CD4-positive, alpha-beta T cell (primary cell): ENCODE data around the gene ATP8A2. TPM values are rescaled to one million over a fixed set of nuclear protein-coding genes. Genes with fewer than 3 reads are reported as not detected.

ENCODE experiments used
- ATAC-seq: fragments of 200-7000 bp; cut with Tn5 transposase; one replicate; pipeline ENCODE4 v1.10.0; 2022; ENCODE audit warnings: mild to moderate bottlenecking; ENCODE audit not compliant: poor library complexity
- CTCF ChIA-PET: fragments of 350-600 bp; sonication (Branson Sonifier 250); formaldehyde crosslinking; loops from one replicate; lab custom pipeline; 2021; ENCODE audit warnings: antibody characterized with exemption, inconsistent platforms; lab: Charles Lee
- POLR2A ChIA-PET: fragments of 350-600 bp; sonication (Branson Sonifier 250); formaldehyde crosslinking; loops from one replicate; lab custom pipeline; 2021; ENCODE audit warnings: antibody characterized with exemption, inconsistent platforms; lab: Charles Lee
- DNase-seq, 14 experiments: peaks; one replicate each; pipeline ENCODE4 v3.0.0-alpha.2; 2013 to 2020; ENCODE audit warnings: mixed read lengths in 2 of 14
- H3K27ac ChIP-seq, 2 donors: one replicate each; pipeline versions ENCODE4 v1.5.1 to v1.7.0; 2013; ENCODE audit warnings: low read length in 2 of 2, low read depth in 1 of 2, mild to moderate bottlenecking in 1 of 2
- H3K27me3 ChIP-seq, 2 experiments: 1 replicate in 1 of 2; 2 replicates in 1 of 2; pipeline versions ENCODE4 v1.6.1 to v1.7.0; 2013; ENCODE audit warnings: low read length in 2 of 2, control low read depth in 1 of 2, mild to moderate bottlenecking in 1 of 2, moderate library complexity in 1 of 2; ENCODE audit not compliant: insufficient read depth in 2 of 2, control insufficient read depth in 1 of 2
- H3K36me3 ChIP-seq: one replicate; pipeline ENCODE4 v1.6.1; 2013; ENCODE audit warnings: low read length, control low read depth; ENCODE audit not compliant: insufficient read depth
- H3K4me1 ChIP-seq: one replicate; pipeline ENCODE4 v1.6.1; 2013; ENCODE audit warnings: low read length, control low read depth; ENCODE audit not compliant: insufficient read depth
- H3K4me3 ChIP-seq: one replicate; pipeline ENCODE4 v1.5.1; 2013; ENCODE audit warnings: mild to moderate bottlenecking, low read length, moderate library complexity
- H3K9me3 ChIP-seq, 2 experiments: 1 replicate in 1 of 2; 2 replicates in 1 of 2; pipeline versions ENCODE4 v1.6.1 to v1.7.0; 2013; ENCODE audit warnings: low read length in 2 of 2, mild to moderate bottlenecking in 2 of 2, control low read depth in 1 of 2, moderate library complexity in 1 of 2; ENCODE audit not compliant: control insufficient read depth in 1 of 2, insufficient read depth in 1 of 2
- H3K27ac Mint-ChIP-seq: one replicate; pipeline ENCODE4 v1.8.0; 2020; ENCODE audit warnings: mixed read lengths
- H3K27me3 Mint-ChIP-seq: one replicate; pipeline ENCODE4 v1.8.0; 2021; ENCODE audit warnings: mixed read lengths
- H3K36me3 Mint-ChIP-seq: one replicate; pipeline ENCODE4 v1.8.0; 2021; ENCODE audit warnings: low read depth, mixed read lengths
- H3K4me1 Mint-ChIP-seq: one replicate; pipeline ENCODE4 v1.8.0; 2021; ENCODE audit warnings: low read depth, mixed read lengths
- H3K4me3 Mint-ChIP-seq: one replicate; pipeline ENCODE4 v1.8.0; 2020; ENCODE audit warnings: mild to moderate bottlenecking, mixed read lengths
- H3K9me3 Mint-ChIP-seq: one replicate; pipeline ENCODE4 v1.8.0; 2020; ENCODE audit warnings: mixed read lengths
- intact Hi-C, 2 experiments: fragments of 100-400 bp; cut with DNase I in 1 of 2; cut with micrococcal nuclease in 1 of 2; formaldehyde crosslinking; loops; one replicate each; pipeline versions ENCODE4 v1.15.1 to v1.9.0; 2023 to 2025; cut with DNase I, micrococcal nuclease
- total RNA-seq, 174 experiments: library from RNA in 2 of 174; stranded (reverse) in 2 of 174; gene quantifications; one replicate each; pipeline ENCODE4 v1.2.3 and lab custom pipeline; 2021 to 2026
- TF ChIP-seq, protein P1 (sequence below): fragments of 200-600 bp; IDR thresholded peaks from one replicate; pipeline ENCODE4 v1.8.0; 2022; ENCODE audit warnings: antibody characterized with exemption, mild to moderate bottlenecking

Gene ATP8A2
- total RNA-seq, 2 experiments from 2014 or later: 0.22 to 0.36 TPM

DNA sequence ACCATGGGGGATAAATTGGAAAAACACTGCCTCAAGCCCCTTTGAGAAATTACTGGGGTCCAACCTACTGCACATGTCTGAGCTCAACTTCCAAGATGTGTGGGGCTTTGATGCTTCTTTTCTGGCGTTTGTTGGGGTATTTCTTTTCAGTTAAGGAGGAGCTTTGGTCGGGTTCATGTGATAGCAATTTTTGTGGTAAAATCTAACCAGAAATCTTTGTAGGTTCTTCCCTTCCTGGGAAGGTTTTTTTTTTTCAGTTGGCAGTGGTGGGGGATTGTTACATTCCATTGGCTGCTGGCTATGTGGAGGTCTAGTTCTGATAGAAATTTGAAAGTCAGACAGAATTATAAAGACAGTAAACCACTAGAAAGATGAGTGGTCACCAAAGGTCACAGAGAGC lies 327.8 kb downstream of the ATP8A2 start:
- Histone ChIP-seq H3K27me3 (no peaks in the 10 kb centered on the region), H3K4me1 (no peaks in the 10 kb centered on the region), H3K9me3 (no peaks in the 10 kb centered on the region), H3K4me3 (no peak overlapping the region), H3K27ac (no peak overlapping the region), H3K36me3 (no peaks in the 10 kb centered on the region)
- Mint-ChIP-seq H3K27ac (no peak overlapping the region), H3K27me3 (peaks cover 12% of the 10 kb centered on the region), H3K9me3 (no peaks in the 10 kb centered on the region), H3K4me1 (no peaks in the 10 kb centered on the region), H3K36me3 (no peaks in the 10 kb centered on the region), H3K4me3 (no peak overlapping the region)
- DNase-seq: no peak
- intact Hi-C loops: no loop called here
- CTCF ChIA-PET: no interaction called here
- TF ChIP-seq, protein P1, sequence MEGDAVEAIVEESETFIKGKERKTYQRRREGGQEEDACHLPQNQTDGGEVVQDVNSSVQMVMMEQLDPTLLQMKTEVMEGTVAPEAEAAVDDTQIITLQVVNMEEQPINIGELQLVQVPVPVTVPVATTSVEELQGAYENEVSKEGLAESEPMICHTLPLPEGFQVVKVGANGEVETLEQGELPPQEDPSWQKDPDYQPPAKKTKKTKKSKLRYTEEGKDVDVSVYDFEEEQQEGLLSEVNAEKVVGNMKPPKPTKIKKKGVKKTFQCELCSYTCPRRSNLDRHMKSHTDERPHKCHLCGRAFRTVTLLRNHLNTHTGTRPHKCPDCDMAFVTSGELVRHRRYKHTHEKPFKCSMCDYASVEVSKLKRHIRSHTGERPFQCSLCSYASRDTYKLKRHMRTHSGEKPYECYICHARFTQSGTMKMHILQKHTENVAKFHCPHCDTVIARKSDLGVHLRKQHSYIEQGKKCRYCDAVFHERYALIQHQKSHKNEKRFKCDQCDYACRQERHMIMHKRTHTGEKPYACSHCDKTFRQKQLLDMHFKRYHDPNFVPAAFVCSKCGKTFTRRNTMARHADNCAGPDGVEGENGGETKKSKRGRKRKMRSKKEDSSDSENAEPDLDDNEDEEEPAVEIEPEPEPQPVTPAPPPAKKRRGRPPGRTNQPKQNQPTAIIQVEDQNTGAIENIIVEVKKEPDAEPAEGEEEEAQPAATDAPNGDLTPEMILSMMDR: no peak
- ATAC-seq: no peak
- POLR2A ChIA-PET: no interaction called here

DNA sequence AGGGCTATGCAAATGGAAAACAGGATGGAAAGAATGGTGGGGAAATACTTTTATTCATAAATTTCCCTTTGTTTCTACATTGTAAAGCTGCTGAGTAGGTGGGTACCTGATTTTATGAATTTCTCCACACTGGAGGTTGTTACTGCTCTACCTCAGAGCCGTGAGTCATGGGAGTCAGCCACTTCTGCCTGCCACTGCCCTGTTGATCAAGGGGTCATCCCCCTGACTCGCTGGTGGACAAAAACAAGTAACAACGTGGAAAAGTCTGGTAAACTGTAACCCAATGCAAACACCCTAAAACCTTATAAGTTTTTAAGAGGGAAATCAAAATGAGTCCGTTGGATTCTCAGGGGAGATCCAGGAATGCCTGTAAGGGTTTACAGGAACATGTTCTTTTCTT lies 329.5 kb downstream of the ATP8A2 start:
- ChIA-PET POLR2A (no interaction called here), CTCF (no interaction called here)
- peaks cover 6% of the 10 kb centered on the region for H3K27me3 Mint-ChIP-seq
- H3K36me3 ChIP-seq: no peaks in the 10 kb centered on the region
- H3K9me3 Mint-ChIP-seq: no peaks in the 10 kb centered on the region
- no peaks in the 10 kb centered on the region for H3K4me1 ChIP-seq
- H3K36me3 Mint-ChIP-seq: no peaks in the 10 kb centered on the region
- no peak overlapping the region for H3K27ac Mint-ChIP-seq
- TF ChIP-seq, protein P1: no peak
- no peak overlapping the region for H3K4me3 ChIP-seq
- H3K27me3 ChIP-seq: no peaks in the 10 kb centered on the region
- ATAC-seq (no peak), DNase-seq (no peak)
- no peaks in the 10 kb centered on the region for H3K4me1 Mint-ChIP-seq
- H3K4me3 Mint-ChIP-seq: no peak overlapping the region
- H3K9me3 ChIP-seq: no peaks in the 10 kb centered on the region
- intact Hi-C loops: no loop called here
- H3K27ac ChIP-seq: no peak overlapping the region

DNA sequence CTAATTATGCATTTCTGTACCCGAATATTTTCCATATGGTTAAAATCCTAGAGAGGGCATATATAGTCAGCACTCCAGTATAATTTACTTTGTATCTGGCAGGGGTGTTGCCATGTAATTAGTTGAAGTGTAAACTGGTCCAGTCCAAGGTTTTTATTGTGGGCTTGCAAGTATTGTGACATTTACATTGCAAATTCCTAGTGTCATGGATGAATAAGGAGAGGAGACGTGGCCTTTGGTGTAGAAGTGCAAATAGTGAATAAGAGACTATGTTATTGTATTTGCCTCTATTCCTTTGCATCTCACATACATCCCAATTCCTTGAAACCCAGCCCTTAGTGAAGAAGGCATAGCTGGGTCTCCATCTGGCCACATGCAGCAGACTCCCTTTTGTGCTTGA lies 330.6 kb downstream of the ATP8A2 start:
- H3K4me3 Mint-ChIP-seq: no peak overlapping the region
- Histone ChIP-seq H3K36me3 (no peaks in the 10 kb centered on the region), H3K27ac (no peak overlapping the region), H3K4me1 (no peaks in the 10 kb centered on the region), H3K27me3 (no peaks in the 10 kb centered on the region), H3K4me3 (no peak overlapping the region), H3K9me3 (no peaks in the 10 kb centered on the region)
- ChIA-PET POLR2A (no interaction called here), CTCF (no interaction called here)
- H3K9me3 Mint-ChIP-seq: no peaks in the 10 kb centered on the region
- no peak for ATAC-seq
- intact Hi-C loops: no loop called here
- TF ChIP-seq, protein P1: no peak
- no peaks in the 10 kb centered on the region for H3K4me1 Mint-ChIP-seq
- DNase-seq: no peak
- H3K27ac Mint-ChIP-seq: no peak overlapping the region
- no peaks in the 10 kb centered on the region for H3K36me3 Mint-ChIP-seq
- H3K27me3 Mint-ChIP-seq: peaks cover 6% of the 10 kb centered on the region
